SU-DHL-6 (cell line): ENCODE results near the gene HACD3.
"Not testable (repeated sequence)": the region's sequence is repeated elsewhere in the genome, so short reads cannot be mapped to it uniquely, and the experiment has no call there.

Experiments
- H2AFZ ChIP-seq: fragments of 200-600 bp; sonication (generic); 2 replicates; pipeline ENCODE4 v1.6.1; 2014; ENCODE audit warnings: low read depth, mild to moderate bottlenecking, moderate library complexity, mixed read lengths, antibody characterized with exemption, low read length; ENCODE audit not compliant: severe bottlenecking
- H3F3A ChIP-seq: fragments of 200-600 bp; shearing (Covaris generic); 2 replicates; pipeline ENCODE4 v1.6.0; 2016; ENCODE audit warnings: antibody characterized with exemption, mild to moderate bottlenecking; ENCODE audit not compliant: insufficient read depth
- H3K27ac ChIP-seq: fragments of 200-600 bp; sonication (generic); 2 replicates; pipeline ENCODE4 v1.5.1; 2016; ENCODE audit warnings: low read depth, mild to moderate bottlenecking, low read length, moderate library complexity, mixed read lengths
- H3K27me3 ChIP-seq: fragments of 200-600 bp; sonication (generic), shearing (Covaris generic); 2 replicates; pipeline ENCODE4 v1.6.0; 2014; ENCODE audit warnings: mild to moderate bottlenecking, low read length
- H3K36me3 ChIP-seq: fragments of 200-600 bp; sonication (generic); 2 replicates; pipeline ENCODE4 v1.6.1; 2014; ENCODE audit warnings: mild to moderate bottlenecking, low read length, mixed read lengths
- H3K4me2 ChIP-seq: fragments of 300-600, 200-600 bp; shearing (Covaris generic), sonication (generic); 2 replicates; pipeline ENCODE4 v1.6.0; 2014; ENCODE audit warnings: low read length, low read depth, mild to moderate bottlenecking; ENCODE audit not compliant: poor library complexity, severe bottlenecking
- H3K4me3 ChIP-seq: fragments of 200-600 bp; sonication (generic); 2 replicates; pipeline ENCODE4 v1.5.1; 2014; ENCODE audit warnings: antibody characterized with exemption, low read length, mild to moderate bottlenecking, mixed read lengths; ENCODE audit not compliant: insufficient read depth, poor library complexity, severe bottlenecking
- H3K79me2 ChIP-seq: fragments of 200-600 bp; sonication (generic); 2 replicates; pipeline ENCODE4 v1.6.1; 2014; ENCODE audit warnings: mild to moderate bottlenecking, low read length, moderate library complexity; ENCODE audit not compliant: insufficient read depth
- H3K9ac ChIP-seq: fragments of 200-600 bp; sonication (generic); 2 replicates; pipeline ENCODE4 v1.7.0; 2014; ENCODE audit warnings: mild to moderate bottlenecking, low read length
- H3K9me2 ChIP-seq: fragments of 200-600 bp; sonication (generic); replicated peaks from 2 replicates; pipeline ENCODE4 v1.6.1; 2014; ENCODE audit warnings: low read length; ENCODE audit not compliant: insufficient read depth
- H3K9me3 ChIP-seq: fragments of 200-600 bp; sonication (generic); 2 replicates; pipeline ENCODE4 v1.6.1; 2014; ENCODE audit warnings: low read length, mixed read lengths; ENCODE audit not compliant: insufficient read depth
- H4K20me1 ChIP-seq: fragments of 200-600 bp; sonication (generic); 2 replicates; pipeline ENCODE4 v1.6.1; 2014; ENCODE audit warnings: low read depth, mild to moderate bottlenecking, antibody characterized with exemption, low read length, moderate library complexity, mixed read lengths
- EZH2phosphoT487 ChIP-seq: fragments of 200-600 bp; sonication (generic), shearing (Covaris generic); conservative IDR thresholded peaks from 2 replicates; pipeline ENCODE4 v1.6.1; 2018; ENCODE audit warnings: mild to moderate bottlenecking, antibody characterized with exemption, low read length, moderate library complexity, mixed read lengths
- TF ChIP-seq, protein P1 (sequence below): fragments of 200-600 bp; sonication (generic); IDR thresholded peaks from one replicate; pipeline ENCODE4 v1.5.1; 2017; ENCODE audit warnings: antibody characterized with exemption, mild to moderate bottlenecking, low read length, moderate library complexity; ENCODE audit not compliant: insufficient read depth, poor library complexity, severe bottlenecking

Gene HACD3

DNA sequence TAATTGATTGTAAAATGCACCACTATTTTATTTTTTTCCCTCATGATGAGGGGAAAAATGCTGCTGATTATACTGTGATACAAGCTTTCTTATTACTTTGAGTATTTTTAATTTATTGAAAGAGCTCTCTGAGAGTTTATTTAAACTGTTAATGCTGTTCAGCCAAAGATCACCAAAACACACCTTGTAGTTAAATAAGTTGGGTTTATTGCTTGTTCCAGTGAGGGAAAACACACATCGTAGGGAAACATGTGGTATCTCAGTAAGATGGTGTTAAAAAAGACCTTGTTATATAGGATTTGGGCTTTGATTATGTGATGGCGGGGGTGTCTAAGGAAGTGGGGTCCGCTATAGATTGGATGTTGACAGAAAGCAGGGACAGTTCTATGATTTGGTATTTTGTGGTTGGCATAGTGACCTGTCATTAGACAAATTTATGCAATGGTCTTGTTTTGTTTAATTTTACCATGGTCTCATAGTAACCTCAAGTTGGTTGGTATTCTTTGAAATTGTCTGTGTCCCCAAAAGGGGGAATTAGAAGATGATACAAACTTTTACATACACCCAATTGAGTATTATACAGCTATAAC lies 11.1 kb downstream of the HACD3 start:
- Histone ChIP-seq H3K9me2 (no peaks in the 10 kb centered on the region), H3K9me3 (no peaks in the 10 kb centered on the region), H3K27ac (no peak overlapping the region), H3K79me2 (peaks cover 95% of the 10 kb centered on the region), H3K4me3 (no peak overlapping the region), H3K9ac (no peak overlapping the region), H3K36me3 (no peaks in the 10 kb centered on the region), H3K4me2 (no peak overlapping the region), H3K27me3 (no peaks in the 10 kb centered on the region), H2AFZ (no peak overlapping the region), H3F3A (peaks cover 2% of the 10 kb centered on the region; the same call in 1 of the 2 replicates), H4K20me1 (peaks cover 14% of the 10 kb centered on the region)
- TF ChIP-seq EZH2phosphoT487 = no peak
- TF ChIP-seq, protein P1, sequence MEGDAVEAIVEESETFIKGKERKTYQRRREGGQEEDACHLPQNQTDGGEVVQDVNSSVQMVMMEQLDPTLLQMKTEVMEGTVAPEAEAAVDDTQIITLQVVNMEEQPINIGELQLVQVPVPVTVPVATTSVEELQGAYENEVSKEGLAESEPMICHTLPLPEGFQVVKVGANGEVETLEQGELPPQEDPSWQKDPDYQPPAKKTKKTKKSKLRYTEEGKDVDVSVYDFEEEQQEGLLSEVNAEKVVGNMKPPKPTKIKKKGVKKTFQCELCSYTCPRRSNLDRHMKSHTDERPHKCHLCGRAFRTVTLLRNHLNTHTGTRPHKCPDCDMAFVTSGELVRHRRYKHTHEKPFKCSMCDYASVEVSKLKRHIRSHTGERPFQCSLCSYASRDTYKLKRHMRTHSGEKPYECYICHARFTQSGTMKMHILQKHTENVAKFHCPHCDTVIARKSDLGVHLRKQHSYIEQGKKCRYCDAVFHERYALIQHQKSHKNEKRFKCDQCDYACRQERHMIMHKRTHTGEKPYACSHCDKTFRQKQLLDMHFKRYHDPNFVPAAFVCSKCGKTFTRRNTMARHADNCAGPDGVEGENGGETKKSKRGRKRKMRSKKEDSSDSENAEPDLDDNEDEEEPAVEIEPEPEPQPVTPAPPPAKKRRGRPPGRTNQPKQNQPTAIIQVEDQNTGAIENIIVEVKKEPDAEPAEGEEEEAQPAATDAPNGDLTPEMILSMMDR = no peak

DNA sequence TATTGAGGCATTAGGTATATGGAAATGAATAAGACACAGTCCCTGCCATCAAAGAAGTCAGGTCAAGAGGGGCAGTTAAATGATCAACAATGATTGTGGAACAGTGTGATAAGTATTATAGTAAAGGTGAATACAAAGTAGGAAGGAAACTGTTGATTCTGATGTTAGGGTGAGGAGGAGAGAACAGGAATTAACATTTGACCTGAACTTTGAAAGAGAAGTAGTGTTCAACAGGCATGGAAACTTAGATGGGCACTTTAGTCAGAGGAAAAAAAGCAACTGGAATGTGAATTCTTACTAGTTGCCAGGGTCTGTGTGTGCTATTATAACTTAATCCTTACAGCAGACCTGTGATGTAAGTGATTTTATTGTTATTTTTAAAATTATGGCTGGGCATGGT lies 17.6 kb downstream of the HACD3 start:
- TF ChIP-seq, protein P1 = no peak
- no peak for TF ChIP-seq EZH2phosphoT487
- no peaks in the 10 kb centered on the region for H3K9me2 ChIP-seq
- no peaks in the 10 kb centered on the region for H3K27me3 ChIP-seq
- H3F3A ChIP-seq = peaks cover 2% of the 10 kb centered on the region; the same call in 1 of the 2 replicates
- no peaks in the 10 kb centered on the region for H3K36me3 ChIP-seq
- H2AFZ ChIP-seq = no peak overlapping the region
- H3K27ac ChIP-seq = no peak overlapping the region
- peaks cover 4% of the 10 kb centered on the region; the same call in 1 of the 2 replicates for H4K20me1 ChIP-seq
- H3K79me2 ChIP-seq = peaks cover 88% of the 10 kb centered on the region
- H3K4me2 ChIP-seq = no peak overlapping the region
- no peaks in the 10 kb centered on the region for H3K9me3 ChIP-seq
- H3K9ac ChIP-seq = no peak overlapping the region
- H3K4me3 ChIP-seq = no peak overlapping the region

DNA sequence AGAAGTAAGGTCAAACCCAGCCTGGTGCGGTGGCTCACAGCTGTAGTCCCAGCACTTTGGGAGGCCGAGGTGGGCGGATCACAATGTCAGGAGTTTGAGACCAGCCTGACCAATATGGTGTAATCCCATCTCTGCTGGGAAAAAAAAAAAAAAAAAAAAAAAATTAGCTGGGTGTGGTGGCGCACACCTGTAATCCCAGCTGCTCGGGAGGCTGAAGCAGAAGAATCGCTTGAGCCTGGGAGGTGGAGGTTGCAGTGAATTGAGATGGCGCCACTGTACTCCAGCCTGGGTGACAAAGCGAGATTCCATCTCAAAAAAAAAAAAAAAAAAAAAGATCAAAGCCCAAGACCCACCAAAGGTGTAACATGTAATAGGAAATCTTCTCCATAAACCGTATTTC lies 19.0 kb downstream of the HACD3 start:
- not testable (repeated sequence) for H2AFZ ChIP-seq, H3K36me3 ChIP-seq, H3K9me2 ChIP-seq, H4K20me1 ChIP-seq, H3F3A ChIP-seq, H3K4me2 ChIP-seq, H3K4me3 ChIP-seq, H3K27ac ChIP-seq, H3K9ac ChIP-seq, H3K9me3 ChIP-seq, H3K27me3 ChIP-seq
- peaks cover 82% of the 10 kb centered on the region for H3K79me2 ChIP-seq

DNA sequence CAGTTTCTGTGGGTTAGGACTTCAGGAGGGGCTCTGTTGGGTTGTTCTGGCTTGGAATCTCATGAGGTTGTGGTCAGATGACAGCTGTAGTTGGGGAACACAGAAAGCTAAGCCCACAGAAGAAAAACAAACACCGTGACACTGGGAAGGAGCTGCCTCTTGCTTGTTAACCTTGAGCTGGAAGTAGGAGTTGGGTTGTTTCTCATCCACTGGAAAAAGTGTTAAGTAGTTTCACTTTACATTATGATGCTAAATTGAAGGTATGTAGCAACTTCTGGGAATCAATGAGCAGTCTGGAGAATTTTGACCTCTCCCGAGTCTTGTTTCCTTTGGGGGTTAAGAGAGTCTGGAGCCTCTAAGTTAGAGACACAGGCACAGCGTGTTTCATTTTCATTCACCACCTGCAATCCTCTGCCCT lies 20.4 kb downstream of the HACD3 start:
- Histone ChIP-seq H3K27me3 (no peaks in the 10 kb centered on the region), H4K20me1 (no peaks in the 10 kb centered on the region), H3K4me3 (no peak overlapping the region), H3F3A (peaks cover 2% of the 10 kb centered on the region; the same call in 1 of the 2 replicates), H3K27ac (no peak overlapping the region), H2AFZ (no peak overlapping the region), H3K36me3 (no peaks in the 10 kb centered on the region), H3K9ac (no peak overlapping the region), H3K9me2 (no peaks in the 10 kb centered on the region), H3K79me2 (peaks cover 69% of the 10 kb centered on the region), H3K9me3 (no peaks in the 10 kb centered on the region), H3K4me2 (no peak overlapping the region)
- TF ChIP-seq EZH2phosphoT487 = no peak
- TF ChIP-seq, protein P1 = no peak
